ENCODE measurements around the gene CHCHD10.

The CHCHD10 gene

DNA sequence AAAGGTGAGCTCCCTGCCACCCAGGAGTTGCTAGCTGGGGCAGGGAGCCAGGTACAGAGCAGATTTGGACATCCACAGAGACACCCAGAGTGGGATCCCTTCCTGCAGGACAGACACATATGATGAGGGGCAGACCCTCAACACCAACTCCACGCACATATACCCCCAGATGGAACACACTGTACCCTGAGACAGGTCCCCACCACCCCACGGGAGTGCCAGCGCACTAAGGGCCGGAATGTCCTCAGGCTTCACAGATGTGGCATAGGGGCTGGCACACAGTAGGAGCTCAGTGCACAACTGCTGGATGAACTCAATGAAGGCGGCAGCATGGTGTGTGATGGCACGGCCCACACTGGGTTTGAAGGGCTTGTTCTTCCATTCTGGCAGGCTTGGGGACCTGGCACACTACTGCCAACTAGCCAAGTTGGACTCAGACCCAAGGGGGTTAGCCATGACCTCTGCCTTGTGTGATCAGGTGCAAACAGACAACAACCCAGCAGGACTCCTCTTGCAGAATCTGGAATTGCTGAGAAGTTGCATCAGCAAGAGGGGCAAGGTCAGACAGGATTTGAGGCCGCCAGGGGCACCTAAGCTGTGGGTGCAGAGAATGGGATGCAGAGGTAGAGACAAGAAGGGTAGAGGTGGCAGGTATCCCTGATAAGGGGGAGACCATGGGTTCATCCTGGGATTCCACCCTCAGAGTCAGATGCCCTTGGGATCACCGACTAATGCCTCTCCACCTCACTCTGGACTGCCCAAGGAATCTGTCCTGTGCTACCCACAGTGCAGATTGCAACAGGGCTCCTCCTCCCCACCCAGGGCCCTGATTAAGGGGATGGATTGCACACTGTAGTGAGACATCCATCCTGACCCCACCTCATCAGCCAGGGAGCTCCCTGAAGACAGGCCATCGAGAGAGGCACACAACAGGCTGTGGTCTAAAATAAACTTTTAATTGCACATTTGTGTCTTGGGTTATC, 2.6 kb downstream of the CHCHD10 start:
- H3K9me3 ChIP-seq (ENCODE audit: control insufficient read depth, low read depth, low read length) = no peaks in the 10 kb centered on the region
- H3K27ac ChIP-seq (ENCODE audit: low read length) = no peak overlapping the region
- peaks cover 6% of the 10 kb centered on the region for H3K36me3 ChIP-seq (ENCODE audit: control insufficient read depth, low read depth, low read length)
- H3K4me3 ChIP-seq (ENCODE audit: low read length) = no peak overlapping the region
- H3K27me3 ChIP-seq (ENCODE audit: control insufficient read depth, insufficient read depth, low read length) = peaks cover 11% of the 10 kb centered on the region
- H3K4me1 ChIP-seq (ENCODE audit: control insufficient read depth, low read depth, low read length) = peaks cover 14% of the 10 kb centered on the region
- H3K9ac ChIP-seq (ENCODE audit: low read length) = no peak overlapping the region

GRCh38 chr22:23763954-23764353, 3.8 kb downstream of the CHCHD10 start:
- Histone ChIP-seq H3K9ac (ENCODE audit: low read length) (no peak overlapping the region), H3K4me3 (ENCODE audit: low read length) (peak overlapping the region; percentile 0), H3K27me3 (ENCODE audit: control insufficient read depth, insufficient read depth, low read length) (peaks cover 1% of the 10 kb centered on the region), H3K36me3 (ENCODE audit: control insufficient read depth, low read depth, low read length) (peaks cover 6% of the 10 kb centered on the region), H3K4me1 (ENCODE audit: control insufficient read depth, low read depth, low read length) (peaks cover 14% of the 10 kb centered on the region), H3K9me3 (ENCODE audit: control insufficient read depth, low read depth, low read length) (no peaks in the 10 kb centered on the region), H3K27ac (ENCODE audit: low read length) (no peak overlapping the region)

GRCh38 chr22:23763579-23763945, 4.2 kb downstream of the CHCHD10 start:
- H3K27ac ChIP-seq (ENCODE audit: low read length) = no peak overlapping the region
- no peaks in the 10 kb centered on the region for H3K9me3 ChIP-seq (ENCODE audit: control insufficient read depth, low read depth, low read length)
- peaks cover 6% of the 10 kb centered on the region for H3K36me3 ChIP-seq (ENCODE audit: control insufficient read depth, low read depth, low read length)
- H3K27me3 ChIP-seq (ENCODE audit: control insufficient read depth, insufficient read depth, low read length) = no peaks in the 10 kb centered on the region
- H3K4me3 ChIP-seq (ENCODE audit: low read length) = peak overlapping the region; percentile 0
- peaks cover 14% of the 10 kb centered on the region for H3K4me1 ChIP-seq (ENCODE audit: control insufficient read depth, low read depth, low read length)
- H3K9ac ChIP-seq (ENCODE audit: low read length) = no peak overlapping the region

DNA sequence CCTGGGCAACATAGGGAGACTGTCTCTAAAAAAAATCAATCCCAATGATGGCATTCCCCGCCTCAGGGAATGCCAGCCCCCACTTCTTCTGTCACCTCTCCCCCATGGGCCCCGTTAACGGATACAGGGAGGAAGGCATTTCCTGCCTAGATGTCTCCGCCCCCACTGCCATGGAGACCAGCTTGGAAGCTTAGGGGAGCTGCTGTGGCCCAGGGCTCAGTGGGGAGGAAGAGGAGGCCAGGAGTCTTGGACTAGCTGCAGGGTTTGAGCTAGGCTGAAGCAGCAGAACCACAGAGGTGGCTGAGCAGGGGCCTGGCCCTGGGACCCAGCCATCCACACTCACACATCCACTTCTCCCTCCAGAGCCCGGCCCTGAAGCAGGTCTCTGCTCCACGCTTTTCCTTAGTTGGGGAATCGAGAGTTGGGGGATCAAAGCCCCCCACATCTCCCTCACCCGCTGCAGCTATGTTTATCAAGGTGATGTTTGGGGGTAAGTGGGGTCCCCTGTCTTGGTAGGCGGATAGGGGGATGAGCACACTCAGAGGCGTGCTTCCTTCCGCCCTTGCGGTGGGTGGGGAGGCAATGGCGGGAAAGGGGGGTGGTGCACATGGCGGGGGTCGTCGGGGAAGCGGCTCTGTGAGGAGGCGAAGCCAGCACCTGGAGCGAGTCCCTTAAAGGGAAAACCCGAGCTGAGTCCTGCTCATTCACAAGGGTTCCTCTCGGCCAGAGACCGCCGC, 4.8 kb downstream of the CHCHD10 start, which contains the start of gene C22orf15:
Gene C22orf15 (plus strand): TSS at position 149 of the 737 bp plus-strand sequence. CDS start 317 bp downstream, at position 466.
- Histone ChIP-seq H3K4me3 (ENCODE audit: low read length) (peak within 1 kb of the TSS; percentile 0), H3K27me3 (ENCODE audit: control insufficient read depth, insufficient read depth, low read length) (no peaks in the 10 kb centered on the region), H3K4me1 (ENCODE audit: control insufficient read depth, low read depth, low read length) (peaks cover 14% of the 10 kb centered on the region)

DNA sequence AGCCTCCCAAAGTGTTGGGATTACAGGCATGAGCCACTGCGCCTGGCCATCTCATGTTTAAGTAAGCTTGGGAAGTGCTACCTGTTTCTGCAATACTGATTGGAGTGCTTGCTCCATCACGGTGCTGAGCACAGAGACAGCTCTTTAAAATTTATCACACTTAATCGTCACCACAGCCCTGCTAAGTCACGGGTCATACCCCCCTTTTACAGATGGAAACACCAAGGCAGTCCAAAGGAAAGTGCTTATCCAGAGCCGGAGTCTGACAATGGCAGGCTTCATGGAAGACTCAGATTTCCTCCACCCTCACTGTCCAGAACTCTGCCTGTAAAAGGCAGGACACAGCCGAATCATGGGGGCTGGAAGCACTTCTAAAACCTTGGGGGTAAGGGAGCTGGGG, 7.7 kb downstream of the CHCHD10 start:
- Histone ChIP-seq H3K9ac (ENCODE audit: low read length) (no peak overlapping the region), H3K4me3 (ENCODE audit: low read length) (no peak overlapping the region), H3K27ac (ENCODE audit: low read length) (no peak overlapping the region), H3K4me1 (ENCODE audit: control insufficient read depth, low read depth, low read length) (peaks cover 10% of the 10 kb centered on the region), H3K36me3 (ENCODE audit: control insufficient read depth, low read depth, low read length) (no peaks in the 10 kb centered on the region), H3K9me3 (ENCODE audit: control insufficient read depth, low read depth, low read length) (no peaks in the 10 kb centered on the region), H3K27me3 (ENCODE audit: control insufficient read depth, insufficient read depth, low read length) (no peaks in the 10 kb centered on the region)

More for the DNA sequence above, 4.8 kb downstream of the CHCHD10 start, which contains the start of gene C22orf15:
- Histone ChIP-seq H3K9ac (ENCODE audit: low read length) (no peak within 1 kb of the TSS), H3K9me3 (ENCODE audit: control insufficient read depth, low read depth, low read length) (no peaks in the 10 kb centered on the region), H3K36me3 (ENCODE audit: control insufficient read depth, low read depth, low read length) (peaks cover 6% of the 10 kb centered on the region), H3K27ac (ENCODE audit: low read length) (no peak within 1 kb of the TSS)

- Histone ChIP-seq H3K36me3 (ENCODE audit: control insufficient read depth, low read depth, low read length) (no peaks in the 10 kb centered on the region), H3K9me3 (ENCODE audit: control insufficient read depth, low read depth, low read length) (no peaks in the 10 kb centered on the region), H3K27me3 (ENCODE audit: control insufficient read depth, insufficient read depth, low read length) (no peaks in the 10 kb centered on the region), H3K4me3 (ENCODE audit: low read length) (no peak overlapping the region), H3K27ac (ENCODE audit: low read length) (no peak overlapping the region), H3K9ac (ENCODE audit: low read length) (no peak overlapping the region), H3K4me1 (ENCODE audit: control insufficient read depth, low read depth, low read length) (peaks cover 10% of the 10 kb centered on the region)
These were observed 8.2 kb downstream of the CHCHD10 start for GRCh38 chr22:23759566-23759965.

DNA sequence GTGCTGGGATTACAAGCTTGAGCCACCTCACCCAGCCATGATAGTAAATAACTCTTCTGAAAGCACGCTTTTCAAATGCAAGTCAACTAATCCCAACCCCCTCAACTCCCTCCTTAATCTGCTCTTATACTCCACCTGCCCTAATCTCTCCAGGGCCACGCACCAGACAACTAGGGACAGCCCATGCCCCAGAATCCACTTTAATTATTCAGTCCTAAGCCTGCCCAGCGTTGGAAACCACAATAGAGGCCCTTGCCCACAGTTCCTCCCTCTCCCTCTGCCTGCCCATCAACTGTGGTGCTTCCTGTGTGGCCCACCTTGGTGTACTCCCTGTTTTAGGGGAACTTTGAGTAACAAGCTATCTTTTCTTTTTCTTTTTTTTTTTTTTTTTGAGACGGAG, 10.9 kb downstream of the CHCHD10 start:
- Histone ChIP-seq H3K9ac (ENCODE audit: low read length) (no peak overlapping the region), H3K27ac (ENCODE audit: low read length) (no peak overlapping the region), H3K9me3 (ENCODE audit: control insufficient read depth, low read depth, low read length) (no peaks in the 10 kb centered on the region), H3K27me3 (ENCODE audit: control insufficient read depth, insufficient read depth, low read length) (no peaks in the 10 kb centered on the region), H3K36me3 (ENCODE audit: control insufficient read depth, low read depth, low read length) (no peaks in the 10 kb centered on the region), H3K4me1 (ENCODE audit: control insufficient read depth, low read depth, low read length) (no peaks in the 10 kb centered on the region), H3K4me3 (ENCODE audit: low read length) (no peak overlapping the region)

GRCh38 chr22:23755711-23756110, 12.1 kb downstream of the CHCHD10 start:
- H3K4me1 ChIP-seq (ENCODE audit: control insufficient read depth, low read depth, low read length) = no peaks in the 10 kb centered on the region
- no peak overlapping the region for H3K27ac ChIP-seq (ENCODE audit: low read length)
- H3K9ac ChIP-seq (ENCODE audit: low read length) = no peak overlapping the region
- H3K9me3 ChIP-seq (ENCODE audit: control insufficient read depth, low read depth, low read length) = no peaks in the 10 kb centered on the region
- H3K4me3 ChIP-seq (ENCODE audit: low read length) = no peak overlapping the region
- no peaks in the 10 kb centered on the region for H3K27me3 ChIP-seq (ENCODE audit: control insufficient read depth, insufficient read depth, low read length)
- H3K36me3 ChIP-seq (ENCODE audit: control insufficient read depth, low read depth, low read length) = no peaks in the 10 kb centered on the region

GRCh38 chr22:23754980-23755636, 12.7 kb downstream of the CHCHD10 start:
- H3K9ac ChIP-seq (ENCODE audit: low read length) = no peak overlapping the region
- no peaks in the 10 kb centered on the region for H3K27me3 ChIP-seq (ENCODE audit: control insufficient read depth, insufficient read depth, low read length)
- H3K36me3 ChIP-seq (ENCODE audit: control insufficient read depth, low read depth, low read length) = no peaks in the 10 kb centered on the region
- no peak overlapping the region for H3K4me3 ChIP-seq (ENCODE audit: low read length)
- H3K4me1 ChIP-seq (ENCODE audit: control insufficient read depth, low read depth, low read length) = no peaks in the 10 kb centered on the region
- H3K9me3 ChIP-seq (ENCODE audit: control insufficient read depth, low read depth, low read length) = no peaks in the 10 kb centered on the region
- H3K27ac ChIP-seq (ENCODE audit: low read length) = no peak overlapping the region

DNA sequence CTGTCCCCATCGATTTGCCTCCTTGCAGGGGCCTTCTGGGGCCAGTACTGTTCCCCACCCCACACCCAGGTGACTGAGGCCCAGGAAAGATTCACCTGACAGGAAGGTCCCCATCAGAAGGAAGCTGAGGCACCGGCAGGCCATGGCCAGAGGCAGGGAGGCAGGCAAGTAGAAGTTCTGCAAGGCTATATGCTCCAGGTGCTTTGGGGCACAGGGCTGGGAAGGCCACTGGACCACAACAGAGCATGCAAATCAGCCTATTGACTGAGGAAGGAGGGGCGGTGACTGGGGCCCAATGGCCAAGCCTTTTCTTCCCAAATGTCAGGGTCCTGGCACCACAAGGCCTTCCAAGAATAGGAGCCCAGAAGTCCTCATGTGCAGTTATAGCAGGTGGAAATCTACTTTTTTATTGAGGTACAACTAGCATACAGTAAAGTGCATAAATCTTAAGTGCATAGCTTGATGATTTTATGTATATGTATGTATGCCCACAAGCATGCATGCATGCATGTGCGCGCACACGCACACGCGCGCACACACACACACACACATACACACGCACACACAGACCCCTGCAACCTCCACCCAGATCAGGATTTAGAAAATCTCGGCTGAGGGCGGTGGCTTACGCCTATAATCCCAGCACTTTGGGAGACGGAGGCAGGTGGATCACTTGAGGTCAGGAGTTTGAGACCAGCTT, 13.4 kb downstream of the CHCHD10 start, which contains the start of gene VPREB3:
Gene VPREB3 (minus strand): TSS at position 206 of the 700 bp plus-strand sequence. CDS start 62 bp downstream, at position 144.
- Histone ChIP-seq H3K4me1 (ENCODE audit: control insufficient read depth, low read depth, low read length) (no peaks in the 10 kb centered on the region), H3K27me3 (ENCODE audit: control insufficient read depth, insufficient read depth, low read length) (no peaks in the 10 kb centered on the region), H3K9me3 (ENCODE audit: control insufficient read depth, low read depth, low read length) (no peaks in the 10 kb centered on the region), H3K9ac (ENCODE audit: low read length) (no peak within 1 kb of the TSS), H3K27ac (ENCODE audit: low read length) (no peak within 1 kb of the TSS), H3K36me3 (ENCODE audit: control insufficient read depth, low read depth, low read length) (no peaks in the 10 kb centered on the region), H3K4me3 (ENCODE audit: low read length) (no peak within 1 kb of the TSS)

- H3K36me3 ChIP-seq (ENCODE audit: control insufficient read depth, low read depth, low read length) = no peaks in the 10 kb centered on the region
- H3K9ac ChIP-seq (ENCODE audit: low read length) = no peak overlapping the region
- no peaks in the 10 kb centered on the region for H3K9me3 ChIP-seq (ENCODE audit: control insufficient read depth, low read depth, low read length)
- H3K4me1 ChIP-seq (ENCODE audit: control insufficient read depth, low read depth, low read length) = no peaks in the 10 kb centered on the region
- no peak overlapping the region for H3K27ac ChIP-seq (ENCODE audit: low read length)
- no peak overlapping the region for H3K4me3 ChIP-seq (ENCODE audit: low read length)
- no peaks in the 10 kb centered on the region for H3K27me3 ChIP-seq (ENCODE audit: control insufficient read depth, insufficient read depth, low read length)
These were observed 14.4 kb downstream of the CHCHD10 start for GRCh38 chr22:23753385-23753784.
